Naive thymus-derived CD4-positive, alpha-beta T cell (primary cell): ENCODE measurements around the gene FAU. TPM values are rescaled to one million over a fixed set of nuclear protein-coding genes. Genes with fewer than 3 reads are reported as not detected.

ENCODE experiments used
- ATAC-seq: fragments of 150-1000 bp; cut with Tn5 transposase; 2 replicates; pipeline ENCODE4 v1.10.0; 2021; ENCODE audit warnings: mild to moderate bottlenecking, moderate library complexity
- CTCF ChIA-PET: fragments of 350-600 bp; sonication (Branson Sonifier 250); formaldehyde crosslinking; loops from one replicate; lab custom pipeline; 2021; ENCODE audit warnings: antibody characterized with exemption; lab: Charles Lee
- POLR2A ChIA-PET: fragments of 350-600 bp; sonication (Branson Sonifier 250); formaldehyde crosslinking; loops from one replicate; lab custom pipeline; 2021; ENCODE audit warnings: antibody characterized with exemption, inconsistent platforms; lab: Charles Lee
- DNase-seq, 9 donors: peaks; one replicate each; pipeline versions ENCODE4 v3.0.0 to v3.0.0-alpha.2; 2020 to 2022; ENCODE audit warnings: mixed read lengths in 1 of 9
- H3K27ac ChIP-seq: one replicate; pipeline ENCODE4 v1.7.0; 2013; ENCODE audit warnings: mild to moderate bottlenecking, low read depth, low read length, moderate library complexity
- H3K27me3 ChIP-seq, 2 donors: one replicate each; pipeline ENCODE4 v1.7.0; 2013; ENCODE audit warnings: low read length in 2 of 2, mild to moderate bottlenecking in 2 of 2, moderate library complexity in 2 of 2; ENCODE audit not compliant: control insufficient read depth in 2 of 2, insufficient read depth in 2 of 2
- H3K36me3 ChIP-seq, 3 experiments: 1 replicate in 2 of 3; 2 replicates in 1 of 3; pipeline ENCODE4 v1.7.0; 2013; ENCODE audit warnings: low read length in 3 of 3, mild to moderate bottlenecking in 3 of 3, moderate library complexity in 1 of 3; ENCODE audit not compliant: insufficient read depth in 3 of 3, control insufficient read depth in 2 of 3
- H3K4me1 ChIP-seq, 2 donors: one replicate each; pipeline ENCODE4 v1.7.0; 2013; ENCODE audit warnings: low read length in 2 of 2, mild to moderate bottlenecking in 2 of 2, moderate library complexity in 1 of 2; ENCODE audit not compliant: control insufficient read depth in 2 of 2, insufficient read depth in 2 of 2
- H3K4me3 ChIP-seq: 2 replicates; pipeline ENCODE4 v1.7.0; 2013; ENCODE audit warnings: mild to moderate bottlenecking, low read length
- H3K9me3 ChIP-seq, 3 experiments: 1 replicate in 2 of 3; 2 replicates in 1 of 3; pipeline ENCODE4 v1.7.0; 2013; ENCODE audit warnings: low read length in 3 of 3; ENCODE audit not compliant: control insufficient read depth in 2 of 3
- H3K27ac Mint-ChIP-seq, 9 donors: one replicate each; pipeline ENCODE4 v1.8.0; 2020 to 2022; ENCODE audit warnings: mixed read lengths in 9 of 9, mild to moderate bottlenecking in 8 of 9, moderate library complexity in 5 of 9, inconsistent platforms in 2 of 9
- H3K27me3 Mint-ChIP-seq, 5 donors: one replicate each; pipeline ENCODE4 v1.8.0; 2021 to 2022; ENCODE audit warnings: mixed read lengths in 5 of 5, mild to moderate bottlenecking in 1 of 5
- H3K36me3 Mint-ChIP-seq, 5 donors: one replicate each; pipeline ENCODE4 v1.8.0; 2020 to 2022; ENCODE audit warnings: mixed read lengths in 5 of 5, mild to moderate bottlenecking in 3 of 5, inconsistent platforms in 1 of 5
- H3K4me1 Mint-ChIP-seq, 7 donors: one replicate each; pipeline ENCODE4 v1.8.0; 2020 to 2022; ENCODE audit warnings: mixed read lengths in 7 of 7, mild to moderate bottlenecking in 3 of 7, inconsistent platforms in 1 of 7
- H3K4me3 Mint-ChIP-seq, 10 donors: one replicate each; pipeline ENCODE4 v1.8.0; 2020 to 2022; ENCODE audit warnings: mild to moderate bottlenecking in 10 of 10, mixed read lengths in 10 of 10, moderate library complexity in 6 of 10, inconsistent platforms in 2 of 10
- H3K9me3 Mint-ChIP-seq, 11 donors: one replicate each; pipeline ENCODE4 v1.8.0; 2020 to 2022; ENCODE audit warnings: mixed read lengths in 11 of 11, mild to moderate bottlenecking in 4 of 11, inconsistent platforms in 1 of 11, moderate library complexity in 1 of 11
- intact Hi-C, 2 donors: fragments of 100-400 bp; cut with micrococcal nuclease; formaldehyde crosslinking; loops; one replicate each; pipeline ENCODE4 v1.15.1; 2023
- polyA plus RNA-seq, 2 donors: library from polyadenylated mRNA; unstranded; fragments of 300-500 nt; fragmentation: Illumina TruSeq; gene quantifications; one replicate each; pipeline ENCODE4 v1.2.3, GENCODE V29; 2021
- total RNA-seq, 6 experiments: library from RNA in 5 of 6; stranded (reverse) in 5 of 6; gene quantifications; 1 replicate in 5 of 6; 2 replicates in 1 of 6; pipeline ENCODE4 v1.2.3 and lab custom pipeline; 2021 to 2026

Gene FAU
- total and polyA plus RNA-seq, 7 experiments from 2014 or later, result 1,053 to 1,849 (median 1,372) TPM

GRCh38 chr11:65109231-65110198, 12.4 kb downstream of the FAU start:
- no peak overlapping the region for H3K4me3 Mint-ChIP-seq

GRCh38 chr11:65108469-65109123, 13.3 kb downstream of the FAU start:
- H3K4me1 Mint-ChIP-seq, result peaks cover 30 to 41% (median 33%) of the 10 kb centered on the region in 7 donors
- Histone ChIP-seq H3K4me3 (no peak overlapping the region), H3K27me3 (no peaks in the 10 kb centered on the region), H3K36me3 (peaks cover 0 to 47% (median 4%) of the 10 kb centered on the region in 3 experiments), H3K9me3 (no peaks in the 10 kb centered on the region), H3K4me1 (peaks cover 19 to 22% of the 10 kb centered on the region in 2 donors), H3K27ac (no peak overlapping the region)
- ATAC-seq, result no peak
- intact Hi-C loops, result no loop called here
- ChIA-PET POLR2A (interaction anchor here (0.6 to 7.5 kb wide), 4 partner anchors 9 to 23 kb away, joined by 3 to 98 read pairs (median 40); partner anchors contain the start of genes FAU, MRPL49, VPS51 and ZNHIT2), CTCF (interaction anchor here (0.6 to 1.2 kb wide), 2 partner anchors 17 to 620 kb away, joined by 3 read pairs; no protein-coding TSS in a partner anchor)
- no peak for DNase-seq
- no peaks in the 10 kb centered on the region for H3K9me3 Mint-ChIP-seq
- no peak overlapping the region for H3K4me3 Mint-ChIP-seq
- H3K27ac Mint-ChIP-seq, result no peak overlapping the region
- peaks cover 0 to 15% (median 9%) of the 10 kb centered on the region in 5 donors for H3K36me3 Mint-ChIP-seq
- no peaks in the 10 kb centered on the region for H3K27me3 Mint-ChIP-seq

More at GRCh38 chr11:65109231-65110198, 12.4 kb downstream of the FAU start:
- Histone ChIP-seq H3K27ac (peak overlapping the region; percentile 70), H3K27me3 (no peaks in the 10 kb centered on the region), H3K4me3 (no peak overlapping the region), H3K9me3 (no peaks in the 10 kb centered on the region), H3K4me1 (peaks cover 21 to 23% of the 10 kb centered on the region in 2 donors), H3K36me3 (peaks cover 0 to 46% (median 4%) of the 10 kb centered on the region in 3 experiments)
- ATAC-seq (no peak), DNase-seq (no peak)
- ChIA-PET CTCF (interaction anchor here (0.5 to 4.1 kb wide), 10 partner anchors 8 to 294 kb away, joined by 3 to 48 read pairs (median 4); partner anchors contain the start of genes CAPN1, FAU and MRPL49), POLR2A (interaction anchor here (1.0 to 7.5 kb wide), 12 partner anchors 9 to 400 kb away, joined by 3 to 98 read pairs (median 4); partner anchors contain the start of genes ARL2, CAPN1, DPF2 and FAU)
- H3K27ac Mint-ChIP-seq, result peak overlapping the region in 8 of 9 donors; percentile 50 to 100 (median 88)
- H3K27me3 Mint-ChIP-seq, result no peaks in the 10 kb centered on the region
- H3K4me1 Mint-ChIP-seq, result peaks cover 28 to 45% (median 38%) of the 10 kb centered on the region in 7 donors
- no peaks in the 10 kb centered on the region for H3K9me3 Mint-ChIP-seq
- peaks cover 0 to 15% (median 8%) of the 10 kb centered on the region in 5 donors for H3K36me3 Mint-ChIP-seq
- intact Hi-C loops, result loop anchor here (1.0 to 10.0 kb wide), 15 partner anchors 9 to 403 kb away; partner anchors contain the start of genes CAPN1 (in 2 of the 2), ARL2 (in 1 of the 2), CDC42EP2 (in 1 of the 2) and CDCA5 (in 1 of the 2)

- H3K27ac ChIP-seq, result no peak overlapping the region
- intact Hi-C loops, result no loop called here
- no peaks in the 10 kb centered on the region for H3K9me3 ChIP-seq
- no peak for DNase-seq
- Mint-ChIP-seq H3K4me1 (peaks cover 28 to 35% (median 33%) of the 10 kb centered on the region in 7 donors), H3K36me3 (peaks cover 0 to 18% (median 9%) of the 10 kb centered on the region in 5 donors), H3K27ac (no peak overlapping the region), H3K9me3 (no peaks in the 10 kb centered on the region), H3K27me3 (no peaks in the 10 kb centered on the region), H3K4me3 (no peak overlapping the region)
- no peak overlapping the region for H3K4me3 ChIP-seq
- peaks cover 0 to 47% (median 4%) of the 10 kb centered on the region in 3 experiments for H3K36me3 ChIP-seq
- ATAC-seq, result no peak
- ChIA-PET CTCF (interaction anchor here (0.6 kb wide), 1 partner anchor 620 kb away, joined by 3 read pairs; no protein-coding TSS in a partner anchor), POLR2A (interaction anchor here (0.6 to 7.5 kb wide), 4 partner anchors 9 to 24 kb away, joined by 3 to 98 read pairs (median 40); partner anchors contain the start of genes FAU, MRPL49, VPS51 and ZNHIT2)
- no peaks in the 10 kb centered on the region for H3K27me3 ChIP-seq
- peaks cover 13 to 15% of the 10 kb centered on the region in 2 donors for H3K4me1 ChIP-seq
Observed at GRCh38 chr11:65107751-65108468, 14.0 kb downstream of the FAU start.

GRCh38 chr11:65107078-65107477, 14.9 kb downstream of the FAU start:
- POLR2A ChIA-PET, result interaction anchor here (1.0 to 7.5 kb wide), 2 partner anchors 15 to 84 kb away, joined by 3 to 98 read pairs; partner anchors contain the start of genes FAU and MRPL49
- DNase-seq, result no peak

GRCh38 chr11:65104628-65105027, 17.3 kb downstream of the FAU start:
- H3K27me3 Mint-ChIP-seq, result no peaks in the 10 kb centered on the region
- peak overlapping the region in 1 of 9 donors; percentile 49 for H3K27ac Mint-ChIP-seq
- CTCF ChIA-PET, result interaction anchor here (1.3 kb wide), 1 partner anchor 13 kb away, joined by 5 read pairs; the partner anchor contains the start of gene ZNHIT2
- no peak overlapping the region for H3K27ac ChIP-seq
- peaks cover 0 to 22% (median 8%) of the 10 kb centered on the region in 5 donors for H3K36me3 Mint-ChIP-seq
- no peaks in the 10 kb centered on the region for H3K9me3 ChIP-seq
- DNase-seq (no peak), ATAC-seq (no peak)
- H3K4me1 ChIP-seq, result no peaks in the 10 kb centered on the region
- intact Hi-C loops, result no loop called here
- POLR2A ChIA-PET, result interaction anchor here (0.7 to 1.5 kb wide), 4 partner anchors 31 to 1734 kb away, joined by 3 read pairs; no protein-coding TSS in a partner anchor
- no peaks in the 10 kb centered on the region for H3K9me3 Mint-ChIP-seq
- H3K36me3 ChIP-seq, result peaks cover 0 to 55% (median 4%) of the 10 kb centered on the region in 3 experiments
- H3K4me1 Mint-ChIP-seq, result peaks cover 8 to 26% (median 12%) of the 10 kb centered on the region in 7 donors
- H3K27me3 ChIP-seq, result no peaks in the 10 kb centered on the region
- H3K4me3 ChIP-seq, result no peak overlapping the region
- no peak overlapping the region for H3K4me3 Mint-ChIP-seq

More at GRCh38 chr11:65107078-65107477, 14.9 kb downstream of the FAU start:
- no peak overlapping the region for H3K27ac ChIP-seq
- H3K27ac Mint-ChIP-seq, result peak overlapping the region in 1 of 9 donors; percentile 52
- no peaks in the 10 kb centered on the region for H3K9me3 ChIP-seq
- no peaks in the 10 kb centered on the region for H3K27me3 Mint-ChIP-seq
- H3K9me3 Mint-ChIP-seq, result no peaks in the 10 kb centered on the region
- intact Hi-C loops, result no loop called here
- H3K27me3 ChIP-seq, result no peaks in the 10 kb centered on the region
- H3K4me1 ChIP-seq, result peaks cover 13% of the 10 kb centered on the region in 2 donors
- H3K4me3 Mint-ChIP-seq, result no peak overlapping the region
- H3K4me1 Mint-ChIP-seq, result peaks cover 26 to 35% (median 33%) of the 10 kb centered on the region in 7 donors
- CTCF ChIA-PET, result no interaction called here
- no peak overlapping the region for H3K4me3 ChIP-seq
- no peak for ATAC-seq
- peaks cover 0 to 53% (median 4%) of the 10 kb centered on the region in 3 experiments for H3K36me3 ChIP-seq
- H3K36me3 Mint-ChIP-seq, result peaks cover 0 to 18% (median 9%) of the 10 kb centered on the region in 5 donors
